Measurements from ENCODE around the gene ST6GALNAC2.
"Not testable (repeated sequence)": the region's sequence is repeated elsewhere in the genome, so short reads cannot be mapped to it uniquely, and the experiment has no call there.

Gene ST6GALNAC2

GRCh38 chr17:76538941-76539570 is 46.6 kb downstream of the ST6GALNAC2 start:
- no peak for DNase-seq

GRCh38 chr17:76538281-76538931 is 47.3 kb downstream of the ST6GALNAC2 start:
- no peak for DNase-seq

GRCh38 chr17:76537578-76538280 is 47.9 kb downstream of the ST6GALNAC2 start, which contains the start of gene CYGB:
CYGB (minus strand) TSS chr17:76537709; CDS start chr17:76537542, 167 bp downstream.
- no peak for DNase-seq

- no peak for DNase-seq
Measured at GRCh38 chr17:76537288-76537577, 48.4 kb downstream of the ST6GALNAC2 start.

GRCh38 chr17:76536511-76537287 is 49.0 kb downstream of the ST6GALNAC2 start:
- DNase-seq = no peak

GRCh38 chr17:76535788-76536510 is 49.7 kb downstream of the ST6GALNAC2 start:
- no peak for DNase-seq

GRCh38 chr17:76534831-76535732 is 50.6 kb downstream of the ST6GALNAC2 start:
- no peak for DNase-seq

- not testable (repeated sequence) for DNase-seq
Measured at GRCh38 chr17:76533640-76534359, 51.9 kb downstream of the ST6GALNAC2 start.

GRCh38 chr17:76532072-76532651 is 53.5 kb downstream of the ST6GALNAC2 start:
- no peak for DNase-seq

GRCh38 chr17:76531486-76532038 is 54.1 kb downstream of the ST6GALNAC2 start:
- DNase-seq = no peak

GRCh38 chr17:76530811-76531485 is 54.7 kb downstream of the ST6GALNAC2 start:
- no peak for DNase-seq

GRCh38 chr17:76530095-76530723 is 55.5 kb downstream of the ST6GALNAC2 start:
- no peak for DNase-seq

GRCh38 chr17:76529224-76530094 is 56.2 kb downstream of the ST6GALNAC2 start:
- no peak for DNase-seq

GRCh38 chr17:76528528-76529223 is 57.0 kb downstream of the ST6GALNAC2 start:
- DNase-seq = no peak

- DNase-seq = no peak
Measured at GRCh38 chr17:76528156-76528527, 57.5 kb downstream of the ST6GALNAC2 start.

- no peak for DNase-seq
Measured at GRCh38 chr17:76527430-76528111, 58.1 kb downstream of the ST6GALNAC2 start.

GRCh38 chr17:76527016-76527415 is 58.6 kb downstream of the ST6GALNAC2 start:
- DNase-seq = not testable (repeated sequence)

Data from SHP77 treated with DMSO at 0.1 percent for 48 hours (cell line).